Right kidney (tissue), 9 donors: ENCODE results near the gene LY6G6C.

Experiments used
- DNase-seq: peaks from one replicate; pipeline ENCODE4 v3.0.0-alpha.2; 2016
- long read RNA-seq, 8 donors: transcript quantifications; one replicate each; lab custom pipeline, GENCODE V29; 2026

The LY6G6C gene, protein sequence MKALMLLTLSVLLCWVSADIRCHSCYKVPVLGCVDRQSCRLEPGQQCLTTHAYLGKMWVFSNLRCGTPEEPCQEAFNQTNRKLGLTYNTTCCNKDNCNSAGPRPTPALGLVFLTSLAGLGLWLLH
- long read RNA-seq, donor 1: 0 reads
- long read RNA-seq, donor 2: 0 reads
- long read RNA-seq, donor 3: 0 reads
- long read RNA-seq, donor 4: 0 reads
- long read RNA-seq, donor 5: 0 reads
- long read RNA-seq, donor 6: 0 reads
- long read RNA-seq, donor 7: 0 reads
- long read RNA-seq, donor 8: 0 reads

DNA sequence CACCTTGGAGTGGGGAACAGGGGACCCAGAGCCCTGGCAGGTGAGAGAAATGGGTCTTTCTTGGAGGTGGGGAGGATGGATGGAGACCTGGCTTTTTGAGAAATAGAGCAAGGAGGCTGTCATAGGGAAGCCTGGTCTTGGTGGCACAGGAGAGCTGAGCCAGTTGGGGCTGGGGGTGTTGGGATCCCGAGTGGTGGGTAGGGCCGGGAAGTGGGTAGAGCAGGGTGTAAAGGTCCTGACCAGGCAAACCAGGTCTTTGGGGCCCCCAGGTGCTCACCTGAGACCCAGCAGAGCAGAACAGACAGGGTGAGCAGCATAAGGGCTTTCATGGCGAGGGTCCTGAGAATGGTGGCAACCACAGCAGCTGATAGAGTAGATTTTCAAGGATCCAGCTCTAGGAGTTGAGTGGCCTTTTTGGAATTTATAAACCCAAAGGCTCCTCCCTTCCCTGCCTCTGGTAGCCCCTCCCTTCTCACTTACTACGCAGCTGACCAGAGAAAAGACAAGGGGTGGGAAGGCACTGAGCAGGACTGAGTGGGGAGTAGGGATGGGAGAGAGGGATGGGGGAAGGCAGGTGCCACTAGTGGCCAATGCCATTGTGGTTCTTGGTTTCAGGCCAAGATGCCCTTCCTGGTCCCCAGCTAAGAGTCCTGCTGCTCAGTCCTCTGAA, at the start of gene LY6G6C:
Gene LY6G6C, minus strand, starts transcription at position 396 of the 670 bp plus-strand sequence. Its CDS starts 67 bp downstream, at position 329.
- no peak for DNase-seq

DNA sequence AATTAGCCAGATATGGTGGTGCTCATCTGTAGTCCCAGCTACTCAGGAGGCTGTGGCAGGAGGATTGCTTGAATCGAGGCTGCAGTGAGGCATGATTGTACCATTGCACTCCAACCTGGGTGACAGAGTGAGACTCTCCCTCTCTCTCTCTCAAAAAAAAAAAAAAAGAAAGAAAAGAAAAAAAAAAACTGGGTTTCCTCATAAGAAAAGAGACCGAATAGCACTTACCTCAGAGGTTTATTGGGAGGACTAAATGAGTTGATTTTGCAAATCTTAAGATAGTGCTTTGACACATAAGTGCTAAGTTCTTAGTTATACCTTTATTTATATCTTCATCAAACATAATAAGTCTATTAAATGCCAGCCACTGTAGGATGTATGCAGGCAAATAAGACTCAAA, 49.3 kb upstream of the LY6G6C start:
- DNase-seq: no peak

GRCh38 chr6:31769684-31770371, 48.3 kb upstream of the LY6G6C start:
- no peak for DNase-seq

- no peak for DNase-seq
Observed at GRCh38 chr6:31768363-31769257, 47.1 kb upstream of the LY6G6C start.

GRCh38 chr6:31767096-31767645, 45.6 kb upstream of the LY6G6C start:
- no peak for DNase-seq

- DNase-seq: peak; percentile 60
Observed at GRCh38 chr6:31765910-31766794, 44.6 kb upstream of the LY6G6C start.

GRCh38 chr6:31765559-31765909, 44.0 kb upstream of the LY6G6C start:
- DNase-seq: no peak

- DNase-seq: no peak
Observed at GRCh38 chr6:31764198-31764597, 42.7 kb upstream of the LY6G6C start.

- no peak for DNase-seq
Observed at GRCh38 chr6:31763619-31763940, 42.0 kb upstream of the LY6G6C start.

DNA sequence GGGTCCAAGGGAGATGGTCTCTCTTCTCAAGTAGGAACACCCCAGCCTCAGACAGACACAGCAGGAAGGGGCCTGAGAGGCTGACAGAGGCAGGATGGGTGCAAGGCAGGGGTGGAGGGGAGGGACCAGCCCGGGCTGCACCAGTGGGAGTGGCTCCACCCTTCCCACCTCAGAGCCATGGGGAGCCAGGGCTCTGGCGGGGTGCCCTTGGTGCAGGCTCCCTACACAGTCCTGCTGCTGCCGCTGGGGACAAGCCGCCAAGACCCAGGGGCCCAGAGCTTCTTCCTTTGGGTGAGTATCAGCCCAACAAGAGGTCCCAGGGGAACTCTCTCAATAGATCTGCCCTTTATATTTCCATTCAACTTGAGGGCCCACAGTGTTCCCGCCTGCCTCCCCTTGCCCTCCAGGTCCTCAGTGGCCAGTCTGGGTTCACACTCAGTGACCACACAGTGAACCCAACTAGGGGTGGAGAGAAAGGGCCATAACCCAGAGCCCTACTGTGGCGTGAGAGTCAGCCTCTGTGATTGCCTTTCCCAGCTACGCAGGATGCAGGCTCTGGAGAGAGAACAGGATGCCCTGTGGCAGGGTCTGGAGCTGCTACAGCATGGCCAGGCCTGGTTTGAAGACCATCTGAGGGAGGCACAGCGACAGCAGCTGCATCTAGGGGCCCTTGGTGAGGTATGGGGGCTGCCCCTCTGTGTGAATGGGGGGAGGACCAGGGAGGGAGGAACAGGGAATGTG, 41.5 kb upstream of the LY6G6C start:
- DNase-seq: no peak

DNA sequence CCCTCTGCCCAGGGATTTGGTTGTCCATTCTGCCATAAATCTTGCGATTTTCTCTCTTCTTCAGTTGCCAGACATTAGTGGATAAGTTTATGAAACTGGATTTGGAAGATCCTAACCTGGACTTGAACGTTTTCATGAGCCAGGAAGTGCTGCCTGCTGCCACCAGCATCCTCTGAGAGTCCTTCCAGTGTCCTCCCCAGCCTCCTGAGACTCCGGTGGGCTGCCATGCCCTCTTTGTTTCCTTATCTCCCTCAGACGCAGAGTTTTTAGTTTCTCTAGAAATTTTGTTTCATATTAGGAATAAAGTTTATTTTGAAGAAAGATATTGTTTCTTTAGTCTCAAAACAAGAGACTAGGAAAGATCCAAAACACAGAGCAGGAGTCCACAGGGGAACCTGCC, 40.8 kb upstream of the LY6G6C start, which contains the start of gene SAPCD1:
Gene SAPCD1, plus strand, starts transcription at position 301 of the 400 bp plus-strand sequence. CDS start 399 bp downstream, outside the sequence.
- DNase-seq: no peak

- no peak for DNase-seq
Observed at GRCh38 chr6:31761343-31761742, 39.8 kb upstream of the LY6G6C start.

DNA sequence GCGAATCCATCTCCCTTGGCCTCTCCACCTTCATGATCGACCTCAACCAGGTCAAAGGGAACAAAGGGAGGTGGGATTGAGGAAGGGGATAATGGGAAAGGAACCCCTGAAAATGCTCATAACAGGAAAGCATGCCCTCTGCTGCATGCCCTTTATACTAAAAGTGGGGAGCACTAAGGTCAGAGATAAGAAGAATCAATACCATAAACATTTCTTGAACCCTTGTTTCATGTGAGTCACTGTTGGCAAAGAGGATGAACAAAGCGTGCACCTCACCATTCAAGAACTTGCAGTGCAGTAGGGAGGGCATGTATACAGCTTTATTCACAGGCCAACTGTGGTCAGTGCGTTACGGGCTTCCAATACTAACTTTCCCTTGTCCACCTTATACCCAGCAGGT, 39.2 kb upstream of the LY6G6C start:
- DNase-seq: no peak

- DNase-seq: no peak
Observed at GRCh38 chr6:31758281-31758680, 36.7 kb upstream of the LY6G6C start.

- no peak for DNase-seq
Observed at GRCh38 chr6:31752739-31753319, 31.3 kb upstream of the LY6G6C start.

DNA sequence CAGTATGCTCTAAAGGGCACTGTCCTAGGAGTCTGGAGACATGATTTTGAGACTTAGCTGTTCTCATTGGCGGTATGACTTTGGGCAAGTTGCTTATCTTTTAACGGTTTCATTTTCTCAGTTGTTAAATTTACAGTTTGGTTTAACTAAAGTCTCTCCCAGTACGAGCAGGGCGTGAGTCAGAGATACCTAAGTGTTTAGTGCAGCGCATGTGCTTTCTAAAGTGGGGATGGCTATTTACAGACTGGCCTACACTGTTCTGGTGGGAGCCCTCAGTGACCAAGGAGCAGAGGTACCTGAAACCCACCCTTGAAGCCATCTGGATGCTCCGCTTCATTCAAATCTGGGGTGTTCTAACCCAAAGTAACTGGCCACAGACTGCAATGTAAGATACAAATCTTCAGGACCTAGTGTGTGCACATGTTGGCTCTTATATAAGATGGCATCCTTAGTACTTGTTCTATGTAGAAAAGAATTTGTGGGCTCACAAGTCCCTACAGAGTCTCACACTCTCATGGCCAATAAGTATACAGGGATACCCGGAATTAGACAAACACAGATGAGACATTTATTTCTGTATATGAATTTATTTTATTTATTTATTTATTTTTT, 29.0 kb upstream of the LY6G6C start:
- no peak for DNase-seq

DNA sequence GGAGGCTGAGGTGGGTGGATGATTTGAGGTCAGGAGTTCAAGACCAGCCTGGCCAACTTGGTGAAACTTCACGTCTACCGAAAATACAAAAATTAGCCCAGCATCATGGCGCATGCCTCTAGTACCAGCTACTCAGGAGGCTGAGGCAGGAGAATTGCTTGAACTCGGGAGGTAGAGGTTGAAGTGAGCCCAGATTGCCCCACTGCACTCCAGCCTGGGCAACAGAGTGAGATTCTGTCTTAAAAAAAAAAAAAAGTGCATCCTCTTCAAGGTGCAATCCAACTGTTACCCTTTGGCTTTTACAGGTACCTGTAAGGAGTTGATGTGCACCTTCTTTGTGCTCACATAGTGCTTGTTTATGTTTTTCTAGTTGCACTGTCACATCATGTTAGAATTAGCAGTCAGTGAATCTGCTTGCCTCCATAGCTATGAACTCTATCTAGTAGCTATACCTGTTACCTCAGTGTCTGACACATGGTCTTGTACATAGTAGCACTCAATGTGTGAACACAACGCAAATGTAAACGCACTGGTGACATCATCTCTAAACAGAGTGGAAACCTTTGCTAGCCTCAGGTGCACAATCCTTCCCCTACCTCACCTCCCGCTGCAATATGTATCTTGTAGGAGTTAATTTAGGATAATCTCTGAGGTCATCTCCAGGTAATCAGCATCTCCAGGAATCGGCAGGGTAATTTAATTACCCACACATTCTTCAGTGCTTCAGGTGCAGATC, 27.9 kb upstream of the LY6G6C start:
- DNase-seq: no peak

DNA sequence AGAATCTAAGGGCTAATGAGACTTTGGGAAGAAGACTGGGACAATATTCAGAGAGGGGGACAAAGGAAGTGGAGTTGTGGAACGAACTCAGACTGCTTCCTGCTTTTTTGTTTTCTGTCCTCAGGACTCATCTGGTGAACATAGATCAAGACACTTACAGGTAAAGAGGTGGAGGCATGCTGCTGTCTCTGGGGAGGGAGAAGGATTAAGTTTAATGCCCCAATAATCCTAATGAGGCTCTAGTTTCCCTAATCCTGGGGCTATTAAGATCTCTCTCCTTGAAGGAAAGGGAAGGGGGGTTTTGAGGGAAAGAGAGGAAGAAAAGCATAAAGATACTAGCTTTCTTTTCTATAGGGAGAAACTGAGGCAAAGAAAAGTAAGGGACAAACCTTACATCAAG, 22.9 kb upstream of the LY6G6C start:
- DNase-seq: no peak

- DNase-seq: no peak
Observed at GRCh38 chr6:31742894-31743293, 21.3 kb upstream of the LY6G6C start.
